Measurements from ENCODE around the gene PGA5.

Gene PGA5

DNA sequence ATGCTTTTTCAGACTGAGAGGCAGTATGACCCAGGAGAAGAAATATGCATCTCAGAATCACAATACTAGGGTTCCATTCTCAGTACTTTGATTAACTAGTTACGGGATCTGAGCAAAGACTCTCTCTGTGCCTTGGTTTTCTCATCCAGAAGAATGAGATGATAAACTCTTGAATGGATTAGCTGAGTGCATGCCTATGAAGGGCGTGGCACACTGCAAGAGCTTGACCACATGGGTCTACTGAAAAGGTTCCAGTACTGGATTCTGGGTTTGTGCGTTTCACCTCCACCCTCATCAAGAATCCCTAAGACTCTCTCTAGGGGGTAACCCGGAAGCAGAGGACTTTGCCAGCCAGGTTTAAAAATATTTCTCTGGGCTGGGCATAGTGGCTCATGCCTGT, 25.6 kb downstream of the PGA5 start:
- in situ Hi-C loops (cut with HindIII; ENCODE audit: low sequenced_read_pairs): no loop called here

DNA sequence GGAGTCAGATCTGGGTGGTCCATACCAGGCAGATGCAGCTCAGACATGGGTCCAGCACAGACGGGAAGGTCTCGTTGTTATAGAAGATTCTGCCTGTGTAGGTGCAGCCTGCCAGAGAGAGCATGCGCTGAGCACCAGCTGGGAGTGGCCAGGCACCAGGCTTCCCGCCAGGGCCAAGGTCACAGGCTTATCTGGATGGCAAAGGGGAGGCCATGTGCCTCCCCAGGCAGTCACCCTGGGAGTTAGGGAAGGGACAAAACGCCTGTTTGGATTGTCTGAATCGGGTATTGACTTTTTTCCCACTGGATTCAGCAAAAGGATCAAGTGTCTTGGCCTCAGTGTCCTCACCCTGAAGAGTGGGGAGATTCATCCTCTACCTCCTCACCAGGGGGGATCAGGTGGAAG, 26.5 kb downstream of the PGA5 start:
- in situ Hi-C loops (cut with HindIII; ENCODE audit: low sequenced_read_pairs): no loop called here

DNA sequence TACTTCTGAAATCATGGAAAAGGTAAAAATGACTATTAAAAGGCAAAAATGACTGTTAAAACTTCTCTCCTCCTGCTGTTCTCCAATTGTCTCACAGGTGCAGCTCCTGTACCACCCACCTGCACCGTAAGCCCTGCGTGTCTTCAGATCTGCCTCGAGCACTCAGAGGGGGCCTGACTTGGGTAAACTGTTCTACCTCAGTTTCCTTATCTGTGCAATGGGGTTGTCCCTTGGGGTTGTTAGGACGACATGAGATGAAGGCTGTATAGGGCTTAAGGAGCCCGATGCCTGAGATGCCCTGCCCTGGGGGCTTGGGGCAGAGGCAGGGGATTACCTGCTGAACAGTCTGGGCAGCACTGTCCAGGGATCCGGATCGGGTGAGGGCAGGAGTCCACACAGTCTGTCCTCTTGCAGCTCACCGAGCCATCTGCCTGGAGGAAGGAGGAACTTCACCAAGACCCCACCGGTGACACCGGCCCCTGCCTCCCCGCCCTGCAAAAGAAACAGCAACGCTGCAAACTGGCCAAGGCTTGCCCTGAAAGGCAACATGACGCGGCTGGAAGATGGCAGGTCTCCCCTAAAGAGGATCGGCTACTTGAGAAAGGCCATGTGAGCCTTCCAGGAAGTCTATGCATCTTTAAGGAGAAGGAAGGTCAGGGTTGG, 27.7 kb downstream of the PGA5 start:
- in situ Hi-C loops (cut with HindIII; ENCODE audit: low sequenced_read_pairs): no loop called here

DNA sequence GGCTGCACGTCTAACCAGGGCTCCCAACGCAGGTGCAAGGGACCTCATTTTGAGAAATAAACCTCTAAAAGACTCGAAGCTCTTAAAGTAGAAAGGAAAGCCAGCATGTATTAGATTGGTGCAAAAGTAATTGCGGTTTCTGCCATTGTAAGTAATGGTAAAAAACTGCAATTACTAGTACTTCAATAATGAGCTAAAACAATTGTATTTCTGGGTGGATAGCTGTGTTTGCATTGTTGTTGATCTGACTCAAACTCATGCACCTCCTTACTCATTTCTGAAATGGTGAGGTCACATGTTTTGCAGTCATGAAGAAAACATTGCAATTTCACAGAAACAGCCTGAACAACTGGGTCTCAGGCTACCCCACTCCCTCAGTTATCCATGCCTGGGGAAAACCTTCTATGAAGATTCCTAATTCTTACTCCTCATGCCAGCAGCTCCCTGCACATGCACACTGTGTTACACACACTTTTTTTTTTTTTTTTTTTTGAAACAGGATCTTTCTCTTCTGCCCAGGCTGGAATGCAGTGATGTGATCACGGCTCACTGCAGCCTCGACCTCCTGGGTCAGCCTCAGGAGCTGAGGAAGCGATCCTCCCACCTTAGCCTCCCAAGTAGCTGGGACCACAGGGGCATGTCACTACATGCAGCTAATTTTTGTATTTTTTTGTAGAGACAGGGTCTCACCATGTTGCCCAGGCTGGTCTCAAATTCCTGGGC, 29.5 kb downstream of the PGA5 start:
- in situ Hi-C loops (cut with HindIII; ENCODE audit: low sequenced_read_pairs): no loop called here

DNA sequence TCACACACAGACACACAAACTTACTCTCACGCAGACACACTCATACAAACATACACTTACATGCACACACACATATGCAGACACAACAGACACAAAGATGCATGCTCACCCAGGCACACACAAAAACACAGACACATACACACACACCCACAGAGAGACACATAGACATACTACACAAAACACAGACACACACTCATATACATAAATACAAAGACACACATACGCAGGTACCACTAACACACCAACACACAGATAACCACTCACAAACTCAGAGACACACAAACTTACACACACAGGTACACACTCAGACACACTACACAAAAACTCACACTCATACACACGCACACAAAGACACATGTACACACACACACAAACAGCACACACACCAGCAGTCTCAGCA, 31.8 kb downstream of the PGA5 start:
- in situ Hi-C loops (cut with HindIII; ENCODE audit: low sequenced_read_pairs): no loop called here

DNA sequence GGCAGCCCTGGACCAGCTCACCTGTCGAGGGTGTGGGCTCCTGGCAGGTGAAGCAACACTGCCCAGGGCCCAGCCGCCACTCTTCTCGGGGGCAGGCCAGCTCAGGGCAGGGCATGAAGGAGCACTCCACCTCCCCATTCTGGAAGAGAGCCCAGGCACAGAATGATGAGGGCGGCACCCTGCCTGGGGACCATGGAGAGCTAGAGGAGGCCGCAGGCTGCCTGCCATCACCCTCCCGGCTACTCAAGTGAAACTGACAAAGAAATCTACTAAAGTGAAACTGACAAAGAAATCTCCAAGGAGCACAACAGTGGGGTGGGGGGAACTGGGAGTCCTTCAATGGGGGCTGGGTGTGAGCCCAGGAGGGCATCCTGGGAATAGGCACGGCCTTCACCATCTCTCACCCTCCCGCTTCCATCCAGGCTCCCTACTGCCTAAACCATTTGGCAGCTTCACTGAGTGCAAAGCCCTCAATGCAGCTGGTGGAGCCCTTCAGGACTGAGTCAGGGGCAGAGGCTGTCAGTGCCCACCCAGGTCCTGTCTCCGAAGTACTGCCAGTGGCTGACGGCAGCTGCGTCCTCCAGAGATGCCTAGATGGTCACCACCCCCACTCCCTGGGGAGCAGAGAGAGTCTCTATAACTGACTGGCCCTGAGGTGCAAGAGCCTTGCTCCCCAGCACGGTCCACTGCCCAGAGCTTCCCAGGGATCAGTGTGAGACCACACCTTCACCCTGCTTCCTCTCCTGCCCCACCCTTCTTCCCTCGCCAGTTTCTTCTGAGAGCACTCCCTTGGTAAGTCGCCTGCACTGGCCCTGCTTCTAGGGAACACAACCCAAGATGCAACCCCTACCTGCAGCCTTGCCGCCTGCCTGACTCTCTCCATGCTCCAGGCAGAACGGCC, 32.5 kb downstream of the PGA5 start:
- in situ Hi-C loops (cut with HindIII; ENCODE audit: low sequenced_read_pairs): no loop called here

DNA sequence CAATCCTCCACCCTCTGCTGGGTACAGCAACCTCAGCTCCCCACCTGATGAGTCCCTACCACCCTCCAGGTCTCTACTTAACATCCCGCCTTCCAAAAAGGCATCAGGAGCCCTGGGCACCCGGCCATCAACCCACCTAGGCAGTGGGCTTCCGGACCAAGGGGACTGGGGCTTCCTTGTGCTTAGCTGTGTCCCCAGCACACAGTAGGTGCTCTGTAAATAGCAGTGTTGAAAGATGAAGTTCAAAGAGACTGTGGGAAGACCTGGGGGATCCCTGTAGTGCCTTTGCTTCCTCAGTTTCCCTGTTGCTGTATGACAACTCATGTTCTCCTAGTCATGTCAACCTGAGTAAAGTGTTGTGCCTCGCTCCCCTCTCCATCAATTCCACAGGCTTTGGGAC, 33.1 kb downstream of the PGA5 start:
- in situ Hi-C loops (cut with HindIII; ENCODE audit: low sequenced_read_pairs): no loop called here

DNA sequence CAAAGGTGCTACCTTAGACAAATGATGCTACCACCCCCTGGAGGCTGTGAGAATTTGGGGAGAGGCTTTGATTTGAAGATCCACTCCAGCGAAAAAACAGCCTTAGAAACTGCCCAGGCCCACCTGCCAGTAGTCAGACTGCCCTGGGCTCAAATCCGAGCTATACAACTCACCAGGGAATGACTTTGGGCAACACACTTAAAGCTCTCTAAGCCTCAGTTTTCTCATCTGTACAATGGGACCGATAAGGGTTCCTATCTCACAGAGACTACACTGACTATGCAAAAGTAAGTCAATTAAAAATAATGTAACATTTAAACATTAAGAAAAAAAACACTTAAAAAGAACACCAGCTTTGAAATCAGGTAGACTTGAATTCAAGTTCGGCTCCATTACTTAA, 34.2 kb downstream of the PGA5 start:
- in situ Hi-C loops (cut with HindIII; ENCODE audit: low sequenced_read_pairs): no loop called here

DNA sequence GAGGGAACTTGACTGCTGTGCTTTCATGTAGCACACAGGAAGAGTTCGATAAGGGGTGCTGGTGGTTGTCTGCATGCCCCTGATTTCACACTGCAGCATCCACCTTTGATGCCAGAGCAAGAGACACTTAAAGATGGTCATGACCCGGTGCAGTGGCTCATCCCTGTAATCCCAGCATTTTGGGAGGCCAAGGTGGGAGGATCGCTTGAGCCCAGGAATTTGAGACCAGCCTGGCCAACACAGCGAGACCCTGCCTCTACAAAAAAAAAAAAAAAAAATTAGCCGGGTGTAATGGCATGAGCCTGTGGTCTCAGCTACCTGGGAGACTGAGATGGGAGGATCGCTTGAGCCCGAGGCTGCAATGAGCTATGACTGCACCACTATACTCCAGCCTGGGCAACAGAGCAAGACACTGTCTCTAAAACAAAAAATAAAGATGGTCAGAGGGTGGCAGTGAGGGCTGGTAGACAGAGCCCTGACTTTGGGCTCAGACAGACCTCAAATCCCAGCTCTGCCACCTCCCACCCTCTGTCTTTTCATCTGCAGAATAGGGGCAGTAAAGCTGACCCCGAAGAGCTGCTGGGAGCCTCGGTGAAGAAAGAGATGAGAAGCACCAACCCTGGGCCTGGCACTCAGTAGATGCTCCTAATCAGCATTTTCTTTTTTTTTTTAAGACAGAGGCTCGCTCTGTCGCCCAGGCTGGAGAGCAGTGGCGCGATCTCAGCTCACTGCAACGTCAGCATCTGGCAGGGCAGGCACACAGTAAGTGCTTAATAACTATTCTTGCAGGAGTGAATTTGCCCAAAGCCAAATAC, 36.4 kb downstream of the PGA5 start:
- in situ Hi-C loops (cut with HindIII; ENCODE audit: low sequenced_read_pairs): no loop called here

DNA sequence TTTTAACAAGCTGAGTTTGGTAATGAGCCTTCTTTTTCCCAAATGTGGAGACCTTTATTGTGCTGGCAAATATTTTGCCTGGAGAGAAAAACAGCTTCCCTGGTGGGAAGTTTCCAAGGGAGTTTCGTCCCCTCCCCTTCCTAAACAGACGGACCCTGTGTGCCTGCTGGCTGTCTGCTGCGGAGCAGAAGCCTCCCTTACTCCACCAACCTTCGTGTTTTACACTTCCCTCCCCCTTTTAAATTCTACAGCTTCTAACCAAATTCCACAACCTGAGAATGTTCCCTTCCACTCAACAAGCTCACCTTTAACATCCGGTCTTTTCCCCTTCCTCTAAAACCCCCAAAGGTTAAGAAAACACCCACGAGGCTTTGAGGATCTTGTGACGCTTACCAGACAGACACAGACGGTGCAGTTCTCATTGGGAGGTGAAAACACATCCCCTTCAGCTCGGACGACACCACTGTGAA, 37.1 kb downstream of the PGA5 start:
- in situ Hi-C loops (cut with HindIII; ENCODE audit: low sequenced_read_pairs): no loop called here

DNA sequence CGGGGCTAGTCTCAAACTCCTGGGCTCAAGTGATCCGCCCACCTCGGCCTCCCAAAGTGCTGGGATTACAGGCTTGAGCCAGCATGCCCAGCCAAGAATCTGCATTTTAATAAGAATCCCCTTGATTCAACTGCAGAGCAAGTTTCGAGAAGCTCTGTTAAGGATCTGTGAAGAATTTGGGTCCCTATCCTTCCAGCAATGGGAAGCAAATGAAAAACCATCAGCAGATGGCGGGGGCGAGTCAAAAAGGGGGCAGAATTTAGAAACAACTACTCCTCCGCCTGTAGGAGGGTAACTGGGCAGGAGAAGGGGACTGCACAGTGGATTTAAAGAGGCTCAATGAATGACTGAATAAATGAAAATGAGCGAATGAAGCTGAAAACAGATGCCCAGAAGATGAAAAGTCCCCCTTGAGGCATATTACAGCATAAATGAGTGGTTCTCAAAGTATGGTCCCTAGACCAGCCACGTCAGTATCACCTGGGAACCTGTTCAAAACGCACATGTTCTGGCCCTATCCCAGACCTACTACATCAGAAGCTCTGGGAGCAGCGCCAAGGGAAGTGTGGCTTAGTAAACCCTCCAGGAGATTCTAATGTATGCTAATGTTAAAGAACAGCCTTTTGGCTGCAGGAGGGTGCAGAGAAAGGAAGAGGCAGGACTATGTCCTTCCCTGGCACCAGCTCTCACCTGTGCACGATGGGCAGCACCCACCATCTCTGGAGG, 39.1 kb downstream of the PGA5 start:
- in situ Hi-C loops (cut with HindIII; ENCODE audit: low sequenced_read_pairs): no loop called here

DNA sequence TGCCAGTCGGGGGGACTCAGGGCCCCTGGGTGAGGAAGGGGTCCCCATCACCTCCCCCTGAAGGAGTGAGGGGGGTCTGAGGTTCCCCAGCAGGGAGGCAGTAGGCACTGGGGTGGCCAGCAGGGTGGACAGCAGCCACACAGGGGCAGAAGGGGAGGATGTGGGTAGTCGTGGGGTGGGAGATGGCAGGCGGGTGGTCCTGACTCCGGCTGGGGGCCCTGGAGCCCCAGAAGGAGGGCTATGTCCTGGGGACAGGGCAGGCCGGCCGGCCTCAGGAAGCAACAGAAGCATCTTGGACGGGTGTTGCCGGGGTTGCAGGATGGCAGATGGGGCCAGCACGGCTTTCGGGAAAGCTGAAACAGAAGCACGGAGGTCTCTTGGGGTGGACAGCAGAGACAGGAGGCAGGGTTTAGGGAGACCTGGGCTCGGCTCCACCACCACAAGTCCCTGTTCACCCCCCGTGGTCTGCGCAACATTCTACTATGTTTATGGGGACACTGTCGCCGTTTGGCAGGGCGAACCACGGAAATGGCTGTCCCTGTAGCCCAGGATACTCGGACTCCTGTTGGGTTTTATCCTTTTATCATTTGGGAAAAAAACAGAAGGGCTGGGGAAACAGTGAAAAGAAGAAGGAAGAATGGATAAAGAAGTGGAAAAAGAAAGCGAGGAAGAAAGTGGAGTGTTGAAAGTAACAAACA, 40.1 kb downstream of the PGA5 start:
- in situ Hi-C loops (cut with HindIII; ENCODE audit: low sequenced_read_pairs): no loop called here

DNA sequence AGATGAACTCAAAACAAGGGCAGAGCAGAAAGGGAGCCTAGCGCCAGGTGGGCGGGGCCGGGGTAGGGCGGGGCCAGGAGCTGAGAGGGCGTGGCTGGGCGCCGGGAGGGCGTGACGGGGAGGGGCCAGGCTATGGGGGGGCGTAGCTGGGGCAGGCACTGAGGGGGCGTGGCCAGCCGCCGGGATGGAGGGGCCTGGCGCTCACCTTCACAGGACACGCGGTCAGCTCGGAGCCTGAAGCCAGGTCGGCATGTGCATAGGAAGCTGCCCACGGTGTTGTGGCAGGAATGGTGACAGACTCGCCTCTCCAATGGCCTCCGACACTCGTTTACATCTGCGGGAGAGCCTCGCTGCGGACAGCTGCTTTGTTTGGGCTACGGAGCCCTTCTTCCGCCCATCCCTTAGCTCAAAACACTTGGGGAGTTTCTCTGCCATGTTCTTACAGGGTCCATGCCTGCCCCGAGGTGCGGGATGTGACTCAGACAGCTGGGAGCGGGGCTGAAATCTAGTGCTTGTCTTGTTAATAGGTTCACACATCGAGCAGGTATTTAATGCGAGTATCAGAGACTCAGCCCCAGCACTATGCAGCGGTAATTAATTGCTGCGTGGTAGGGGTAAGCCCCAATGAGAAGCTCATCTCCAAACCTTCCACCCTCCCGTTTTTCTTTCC, 40.7 kb downstream of the PGA5 start:
- in situ Hi-C loops (cut with HindIII; ENCODE audit: low sequenced_read_pairs): no loop called here

DNA sequence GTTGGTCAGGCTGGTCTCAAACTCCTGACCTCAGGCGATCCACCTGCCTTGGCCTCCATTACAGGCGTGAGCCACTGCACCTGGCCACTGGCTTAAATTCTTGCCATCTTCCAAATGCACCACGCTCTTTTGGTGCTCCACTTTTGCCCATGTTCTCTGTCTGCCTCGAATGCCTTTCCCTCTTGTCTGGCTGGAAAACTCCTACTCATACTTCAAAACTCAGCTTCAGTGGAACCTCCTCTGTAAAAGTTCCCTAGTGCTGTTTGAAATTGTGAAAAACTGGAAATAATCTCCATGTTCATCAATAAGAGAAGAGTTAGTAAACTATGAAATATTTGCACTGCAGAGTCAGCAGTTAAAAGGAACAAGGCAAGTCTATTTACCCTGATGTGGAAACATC, 42.6 kb downstream of the PGA5 start:
- in situ Hi-C loops (cut with HindIII; ENCODE audit: low sequenced_read_pairs): no loop called here

DNA sequence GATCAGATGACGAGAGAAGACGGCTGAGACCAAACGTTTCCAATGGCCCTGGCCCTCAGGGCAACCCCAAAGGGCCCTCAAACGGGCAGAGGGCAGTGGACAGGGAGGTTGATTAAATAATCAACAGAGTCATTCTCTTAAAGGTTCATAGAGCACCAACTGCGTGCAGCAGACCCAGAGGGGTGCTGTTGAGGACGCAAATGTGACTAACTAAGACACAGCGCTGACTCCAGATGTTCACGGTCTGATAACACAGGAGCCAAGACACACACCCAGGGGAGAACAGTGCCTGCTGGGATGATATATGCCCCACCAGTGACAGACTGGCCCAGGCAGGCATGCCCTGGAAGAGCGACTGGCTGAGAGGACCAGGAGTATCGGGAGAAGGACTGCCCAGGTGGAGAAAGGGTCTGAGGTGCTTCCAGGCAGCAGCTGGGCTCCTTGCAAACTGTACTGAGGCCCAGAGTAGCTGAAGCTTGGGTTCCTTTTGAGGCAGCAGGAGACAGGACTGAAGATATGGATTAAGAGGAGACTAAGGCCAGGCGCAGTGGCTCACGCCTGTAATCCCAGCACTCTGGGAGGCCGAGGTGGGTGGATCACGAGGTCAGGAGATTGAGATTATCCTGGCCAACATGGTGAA, 46.5 kb downstream of the PGA5 start:
- in situ Hi-C loops (cut with HindIII; ENCODE audit: low sequenced_read_pairs): no loop called here

DNA sequence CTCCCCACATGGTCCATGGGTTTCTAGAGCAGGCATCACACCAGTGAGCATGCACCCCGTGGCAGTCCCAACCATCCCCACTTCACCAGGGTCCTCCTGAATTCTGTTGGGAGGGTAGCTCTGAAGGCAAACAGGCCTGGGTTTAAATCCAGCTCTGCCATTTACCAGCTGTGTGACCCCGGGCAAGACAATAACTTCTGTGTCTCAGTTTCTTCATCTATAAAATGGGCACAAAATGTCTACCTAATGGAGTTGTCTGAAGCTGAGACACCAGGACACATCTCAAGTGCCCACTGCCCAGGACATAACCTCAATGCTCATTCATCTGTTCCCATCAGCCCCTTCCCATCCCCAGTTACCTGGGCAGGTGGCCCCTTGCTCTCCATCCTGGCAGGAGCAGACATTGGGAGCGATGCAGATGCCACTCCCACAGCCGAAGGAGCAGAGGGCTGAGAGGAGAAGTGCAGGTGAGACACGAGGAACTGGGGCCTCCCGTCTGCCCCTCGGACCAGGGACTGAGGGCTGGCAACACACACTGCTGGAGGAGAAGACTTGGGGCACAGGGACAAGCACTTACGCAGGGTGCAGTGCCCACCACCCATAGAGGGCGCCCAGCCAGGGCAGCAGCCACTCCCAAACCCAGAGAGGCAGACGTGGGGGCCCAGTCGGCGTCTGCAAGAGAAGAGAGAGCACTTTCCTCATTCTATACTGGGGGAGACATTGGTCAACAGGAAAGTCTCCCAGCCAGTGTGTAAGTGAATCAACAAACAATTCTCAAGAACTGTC, 50.1 kb downstream of the PGA5 start:
- in situ Hi-C loops (cut with HindIII; ENCODE audit: low sequenced_read_pairs): no loop called here

DNA sequence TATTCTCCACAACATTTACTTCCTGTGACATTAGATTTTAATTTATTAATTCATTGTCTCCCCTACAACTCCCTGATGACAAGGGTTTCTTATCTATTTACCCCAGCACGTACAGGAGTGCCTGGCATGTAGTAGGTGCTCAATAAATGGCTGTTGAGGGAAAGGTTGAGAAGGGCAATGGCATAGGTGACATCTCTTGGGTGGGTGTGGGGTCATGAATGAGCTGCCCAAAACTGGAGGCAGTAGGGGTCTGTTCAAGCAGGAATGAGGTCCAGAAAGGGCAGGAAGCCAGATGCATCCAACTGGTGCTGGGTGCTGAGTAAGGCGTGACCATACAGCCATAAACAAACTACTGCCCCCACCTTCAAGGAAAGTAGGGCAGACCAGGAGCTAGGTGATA, 51.4 kb downstream of the PGA5 start:
- in situ Hi-C loops (cut with HindIII; ENCODE audit: low sequenced_read_pairs): no loop called here

All from DLD1 (cell line).